ENCODE results near the gene NENF.
A peak's percentile ranks its signal among the peaks of the same experiment; 100 is the strongest.
"Not testable (repeated sequence)": the region's sequence is repeated elsewhere in the genome, so short reads cannot be mapped to it uniquely, and the experiment has no call there.

The NENF gene

DNA sequence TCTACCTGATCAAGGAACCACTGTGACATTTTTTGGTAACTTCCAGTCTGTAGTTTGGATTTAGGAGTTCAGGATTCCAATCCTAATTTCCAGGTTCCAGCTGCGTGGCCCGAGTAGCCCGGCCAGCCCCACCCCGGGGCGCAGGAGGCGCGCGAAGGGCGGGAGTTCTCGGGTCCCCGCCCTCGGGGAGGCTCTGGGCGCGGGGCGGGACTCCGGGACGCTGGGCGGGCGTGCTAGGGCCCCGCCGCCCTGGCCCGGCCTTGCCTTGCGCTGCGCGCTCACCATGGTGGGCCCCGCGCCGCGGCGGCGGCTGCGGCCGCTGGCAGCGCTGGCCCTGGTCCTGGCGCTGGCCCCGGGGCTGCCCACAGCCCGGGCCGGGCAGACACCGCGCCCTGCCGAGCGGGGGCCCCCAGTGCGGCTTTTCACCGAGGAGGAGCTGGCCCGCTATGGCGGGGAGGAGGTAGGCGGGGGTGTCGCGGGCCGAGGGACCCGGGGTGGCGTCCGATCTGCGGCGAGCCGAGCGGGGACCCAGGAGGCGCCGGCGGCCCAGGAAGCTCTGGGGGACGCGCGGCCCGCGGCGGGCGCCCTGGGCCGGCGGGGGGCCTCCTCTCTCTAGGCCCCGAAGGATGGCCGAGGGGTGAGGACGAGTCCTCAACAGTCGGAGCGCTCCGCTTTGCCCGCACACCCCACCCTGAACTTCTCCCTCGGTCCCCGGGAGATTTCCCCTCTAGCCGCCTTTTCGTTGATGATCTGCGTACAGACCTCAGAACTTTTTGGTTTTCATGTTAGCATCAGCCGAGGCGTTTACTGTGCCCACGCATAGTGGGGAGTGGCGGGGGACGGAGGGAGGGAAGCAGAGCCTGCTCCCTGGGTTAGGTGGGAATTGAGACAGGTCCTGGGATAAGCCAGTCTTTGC lies at the start of gene NENF:
Gene NENF (plus strand): TSS at position 260 of the 916 bp plus-strand sequence. CDS start 24 bp downstream, at position 284.
- Histone ChIP-seq H3K9me3 (ENCODE audit: control insufficient read depth, insufficient read depth, low read length) (no peaks in the 10 kb centered on the region), H3K27me3 (ENCODE audit: control insufficient read depth, insufficient read depth, low read length) (peaks cover 34% of the 10 kb centered on the region), H3K9ac (ENCODE audit: low read depth, low read length) (no peak within 1 kb of the TSS), H3K4me3 (ENCODE audit: low read depth, low read length) (peak within 1 kb of the TSS; percentile 73), H3K4me1 (ENCODE audit: control insufficient read depth, insufficient read depth, low read length) (peaks cover 7% of the 10 kb centered on the region), H3K36me3 (ENCODE audit: control insufficient read depth, insufficient read depth, low read length) (no peaks in the 10 kb centered on the region)

DNA sequence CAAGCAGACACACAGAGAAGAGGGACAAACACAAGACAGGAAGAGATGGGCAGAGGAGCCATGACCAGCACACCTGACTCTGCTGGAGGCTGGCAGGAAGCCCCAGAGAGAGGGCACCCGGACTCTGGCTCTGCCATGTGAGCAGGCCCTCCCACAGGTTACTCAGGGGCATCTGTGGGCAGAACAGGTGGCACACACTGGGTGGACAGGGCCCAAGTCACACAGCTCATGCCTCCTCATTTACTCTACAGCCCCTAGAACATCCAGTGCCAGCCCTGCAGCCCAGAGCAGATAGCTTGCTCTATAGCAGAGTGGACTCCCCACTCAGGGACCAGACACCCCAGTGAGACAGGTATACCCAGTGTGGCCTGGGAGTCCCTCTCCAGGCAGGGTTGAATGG lies 46.7 kb upstream of the NENF start:
- H3K27me3 ChIP-seq (ENCODE audit: control insufficient read depth, insufficient read depth, low read length), result no peaks in the 10 kb centered on the region
- no peak overlapping the region for H3K9ac ChIP-seq (ENCODE audit: low read depth, low read length)
- H3K36me3 ChIP-seq (ENCODE audit: control insufficient read depth, insufficient read depth, low read length), result peaks cover 26% of the 10 kb centered on the region
- H3K4me1 ChIP-seq (ENCODE audit: control insufficient read depth, insufficient read depth, low read length), result no peaks in the 10 kb centered on the region
- no peak overlapping the region for H3K4me3 ChIP-seq (ENCODE audit: low read depth, low read length)
- H3K9me3 ChIP-seq (ENCODE audit: control insufficient read depth, insufficient read depth, low read length), result no peaks in the 10 kb centered on the region

DNA sequence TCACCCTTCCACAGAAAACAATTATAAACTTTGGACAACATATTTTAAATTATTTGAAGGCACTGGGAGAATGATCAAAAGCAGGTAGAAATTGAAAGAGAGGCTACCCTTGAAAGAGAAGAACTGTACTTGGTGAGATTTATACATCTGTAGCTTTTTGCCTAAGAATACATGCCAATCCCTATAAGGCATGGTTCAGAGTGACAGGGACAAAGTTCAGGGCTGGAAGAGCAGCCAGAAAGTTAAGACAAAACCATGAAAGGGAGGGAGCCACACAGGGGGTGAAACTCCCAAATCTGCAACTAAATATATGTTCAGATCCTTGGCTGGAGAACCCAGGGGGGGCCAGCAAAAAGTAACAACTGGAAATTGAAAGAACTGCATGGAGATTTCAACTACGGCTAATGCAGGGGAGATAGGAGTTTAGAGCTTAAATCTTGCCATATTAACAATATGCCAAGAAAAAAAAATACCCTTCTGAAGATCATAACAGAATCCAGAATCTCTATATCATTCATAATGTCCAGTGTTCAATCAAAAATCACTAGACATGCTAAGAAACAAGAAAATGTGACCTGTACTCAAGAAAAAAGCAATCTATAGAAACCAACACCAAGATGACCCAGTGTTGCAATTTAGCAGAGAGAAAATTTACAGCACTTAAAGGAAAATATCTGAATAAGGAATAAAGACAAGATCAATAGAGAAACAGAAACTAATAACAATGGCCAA lies 43.6 kb upstream of the NENF start:
- peaks cover 26% of the 10 kb centered on the region for H3K36me3 ChIP-seq (ENCODE audit: control insufficient read depth, insufficient read depth, low read length)
- H3K4me3 ChIP-seq (ENCODE audit: low read depth, low read length), result no peak overlapping the region
- H3K9ac ChIP-seq (ENCODE audit: low read depth, low read length), result no peak overlapping the region
- no peaks in the 10 kb centered on the region for H3K27me3 ChIP-seq (ENCODE audit: control insufficient read depth, insufficient read depth, low read length)
- H3K9me3 ChIP-seq (ENCODE audit: control insufficient read depth, insufficient read depth, low read length), result no peaks in the 10 kb centered on the region
- no peaks in the 10 kb centered on the region for H3K4me1 ChIP-seq (ENCODE audit: control insufficient read depth, insufficient read depth, low read length)

DNA sequence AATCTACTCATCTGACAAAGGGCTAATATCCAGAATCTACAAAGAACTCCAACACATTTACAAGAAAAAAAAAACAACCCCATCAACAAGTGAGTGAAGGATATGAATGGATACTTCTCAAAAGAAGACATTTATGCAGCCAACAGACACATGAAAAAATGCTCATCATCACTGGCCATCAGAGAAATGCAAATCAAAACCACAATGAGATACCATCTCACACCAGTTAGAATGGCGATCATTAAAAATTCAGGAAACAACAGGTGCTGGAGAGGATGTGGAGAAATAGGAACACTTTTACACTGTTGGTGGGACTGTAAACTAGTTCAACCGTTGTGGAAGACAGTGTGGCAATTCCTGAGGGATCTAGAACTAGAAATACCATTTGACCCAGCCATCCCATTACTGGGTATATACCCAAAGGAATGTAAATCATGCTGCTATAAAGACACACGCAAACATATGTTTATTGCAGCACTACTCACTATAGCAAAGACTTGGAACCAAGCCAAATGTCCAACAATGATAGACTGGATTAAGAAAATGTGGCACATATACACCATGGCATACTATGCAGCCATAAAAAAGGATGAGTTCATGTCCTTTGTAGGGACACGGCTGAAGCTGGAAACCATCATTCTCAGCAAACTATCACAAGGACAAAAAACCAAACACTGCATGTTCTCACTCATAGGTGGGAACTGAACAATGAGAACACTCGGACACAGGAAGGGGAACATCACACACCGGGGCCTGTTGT lies 36.9 kb upstream of the NENF start:
- H3K27me3 ChIP-seq (ENCODE audit: control insufficient read depth, insufficient read depth, low read length); H3K4me1 ChIP-seq (ENCODE audit: control insufficient read depth, insufficient read depth, low read length); H3K36me3 ChIP-seq (ENCODE audit: control insufficient read depth, insufficient read depth, low read length); H3K4me3 ChIP-seq (ENCODE audit: low read depth, low read length); H3K9me3 ChIP-seq (ENCODE audit: control insufficient read depth, insufficient read depth, low read length); H3K9ac ChIP-seq (ENCODE audit: low read depth, low read length): not testable (repeated sequence)

DNA sequence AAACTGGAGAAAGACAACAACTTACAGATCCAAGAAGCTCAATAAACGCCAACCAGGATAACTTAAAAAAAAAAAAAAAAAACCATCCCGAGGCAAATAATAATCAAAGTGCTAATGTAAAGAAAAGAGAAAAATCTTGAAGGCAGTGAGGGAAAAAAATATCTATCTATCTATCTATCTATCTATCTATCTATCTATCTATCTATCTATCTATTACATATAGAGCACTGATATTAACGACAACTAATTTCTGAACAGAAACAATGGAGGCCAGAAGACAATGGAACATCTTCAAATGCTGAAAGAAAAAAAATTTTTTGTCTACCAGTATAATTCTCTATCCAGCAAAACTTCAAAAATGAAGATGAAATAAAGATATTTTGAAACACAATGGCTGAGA lies 36.1 kb upstream of the NENF start:
- H3K9ac ChIP-seq (ENCODE audit: low read depth, low read length), result no peak overlapping the region
- no peak overlapping the region for H3K4me3 ChIP-seq (ENCODE audit: low read depth, low read length)
- peaks cover 7% of the 10 kb centered on the region for H3K9me3 ChIP-seq (ENCODE audit: control insufficient read depth, insufficient read depth, low read length)
- no peaks in the 10 kb centered on the region for H3K27me3 ChIP-seq (ENCODE audit: control insufficient read depth, insufficient read depth, low read length)
- H3K4me1 ChIP-seq (ENCODE audit: control insufficient read depth, insufficient read depth, low read length), result no peaks in the 10 kb centered on the region
- no peaks in the 10 kb centered on the region for H3K36me3 ChIP-seq (ENCODE audit: control insufficient read depth, insufficient read depth, low read length)

DNA sequence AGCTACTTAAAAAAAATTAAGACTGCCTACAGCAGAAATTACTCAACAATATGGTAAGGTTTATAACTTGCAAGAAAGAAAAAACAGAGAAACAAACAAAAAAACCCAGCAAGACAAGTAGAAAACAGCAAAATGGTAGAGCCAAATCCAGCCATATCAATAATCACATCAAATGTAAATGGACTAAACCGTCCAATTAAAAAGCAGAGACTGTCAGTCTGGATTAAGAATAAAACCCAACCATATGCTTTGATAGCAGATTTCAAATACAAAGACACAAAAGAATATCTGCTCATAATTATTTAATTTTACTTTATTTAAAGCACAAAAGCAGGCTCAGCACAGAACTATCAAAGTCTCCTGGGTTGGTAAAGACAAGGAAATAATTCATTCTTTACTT lies 35.5 kb upstream of the NENF start:
- H3K4me3 ChIP-seq (ENCODE audit: low read depth, low read length), result no peak overlapping the region
- H3K4me1 ChIP-seq (ENCODE audit: control insufficient read depth, insufficient read depth, low read length), result no peaks in the 10 kb centered on the region

DNA sequence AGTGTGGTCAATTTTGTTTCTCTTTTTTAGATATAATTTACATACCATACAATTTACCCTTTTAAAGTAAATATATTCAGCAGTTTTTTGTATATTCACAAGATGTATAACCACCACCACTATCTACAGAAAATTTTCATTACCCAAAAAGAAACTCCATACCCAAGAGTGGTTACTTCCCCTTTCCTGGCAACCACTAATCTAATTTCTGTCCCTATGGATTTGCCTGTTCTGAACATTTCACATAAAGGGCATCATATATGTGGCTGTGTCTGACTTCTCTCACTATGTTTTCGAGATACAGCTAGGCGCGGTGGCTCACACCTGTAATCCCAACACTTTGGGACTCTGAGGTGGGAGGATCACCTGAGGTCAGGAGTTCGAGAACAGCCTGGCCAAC lies 31.7 kb upstream of the NENF start:
- Histone ChIP-seq H3K9me3 (ENCODE audit: control insufficient read depth, insufficient read depth, low read length) (peaks cover 7% of the 10 kb centered on the region), H3K4me3 (ENCODE audit: low read depth, low read length) (no peak overlapping the region), H3K9ac (ENCODE audit: low read depth, low read length) (no peak overlapping the region), H3K4me1 (ENCODE audit: control insufficient read depth, insufficient read depth, low read length) (no peaks in the 10 kb centered on the region), H3K36me3 (ENCODE audit: control insufficient read depth, insufficient read depth, low read length) (peaks cover 4% of the 10 kb centered on the region), H3K27me3 (ENCODE audit: control insufficient read depth, insufficient read depth, low read length) (no peaks in the 10 kb centered on the region)

More for the DNA sequence above, 35.5 kb upstream of the NENF start:
- no peaks in the 10 kb centered on the region for H3K27me3 ChIP-seq (ENCODE audit: control insufficient read depth, insufficient read depth, low read length)
- H3K9ac ChIP-seq (ENCODE audit: low read depth, low read length), result no peak overlapping the region
- no peaks in the 10 kb centered on the region for H3K36me3 ChIP-seq (ENCODE audit: control insufficient read depth, insufficient read depth, low read length)
- peaks cover 7% of the 10 kb centered on the region for H3K9me3 ChIP-seq (ENCODE audit: control insufficient read depth, insufficient read depth, low read length)

DNA sequence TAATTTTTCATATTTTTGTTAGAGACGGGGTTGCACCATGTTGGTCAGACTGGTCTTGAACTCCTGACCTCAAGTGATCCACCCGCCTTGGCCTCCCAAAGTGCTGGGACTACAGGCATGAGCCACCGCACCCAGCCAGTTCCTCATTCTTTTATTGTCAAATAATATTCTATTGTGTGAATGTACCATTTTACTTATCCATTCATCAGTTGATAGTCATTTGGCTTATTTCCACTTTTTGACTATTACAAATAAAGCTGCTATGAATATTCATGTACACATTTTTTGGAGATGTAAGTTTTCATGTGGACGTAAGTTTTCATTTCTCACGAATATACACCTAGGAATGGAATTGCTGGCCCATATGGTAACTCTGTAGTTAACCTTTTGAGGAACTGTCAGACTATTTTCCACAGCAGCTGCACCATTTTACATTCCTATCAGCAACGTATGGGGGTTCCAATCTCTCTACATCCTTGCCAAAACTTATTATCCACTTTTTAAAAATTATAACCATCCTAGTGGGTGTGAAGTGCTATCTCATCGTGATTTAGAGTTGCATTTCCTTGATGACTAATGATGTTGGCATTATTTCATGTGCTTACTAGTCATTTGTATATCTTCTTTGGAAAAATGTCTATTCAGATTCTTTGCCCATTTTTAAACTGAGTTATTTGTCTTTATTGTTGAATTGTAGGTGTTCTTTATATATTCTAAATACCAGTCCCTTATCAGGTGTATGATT lies 30.7 kb upstream of the NENF start:
- peaks cover 12% of the 10 kb centered on the region for H3K36me3 ChIP-seq (ENCODE audit: control insufficient read depth, insufficient read depth, low read length)
- H3K27me3 ChIP-seq (ENCODE audit: control insufficient read depth, insufficient read depth, low read length), result no peaks in the 10 kb centered on the region
- H3K4me3 ChIP-seq (ENCODE audit: low read depth, low read length), result no peak overlapping the region
- H3K9ac ChIP-seq (ENCODE audit: low read depth, low read length), result no peak overlapping the region
- no peaks in the 10 kb centered on the region for H3K4me1 ChIP-seq (ENCODE audit: control insufficient read depth, insufficient read depth, low read length)
- peaks cover 2% of the 10 kb centered on the region for H3K9me3 ChIP-seq (ENCODE audit: control insufficient read depth, insufficient read depth, low read length)

DNA sequence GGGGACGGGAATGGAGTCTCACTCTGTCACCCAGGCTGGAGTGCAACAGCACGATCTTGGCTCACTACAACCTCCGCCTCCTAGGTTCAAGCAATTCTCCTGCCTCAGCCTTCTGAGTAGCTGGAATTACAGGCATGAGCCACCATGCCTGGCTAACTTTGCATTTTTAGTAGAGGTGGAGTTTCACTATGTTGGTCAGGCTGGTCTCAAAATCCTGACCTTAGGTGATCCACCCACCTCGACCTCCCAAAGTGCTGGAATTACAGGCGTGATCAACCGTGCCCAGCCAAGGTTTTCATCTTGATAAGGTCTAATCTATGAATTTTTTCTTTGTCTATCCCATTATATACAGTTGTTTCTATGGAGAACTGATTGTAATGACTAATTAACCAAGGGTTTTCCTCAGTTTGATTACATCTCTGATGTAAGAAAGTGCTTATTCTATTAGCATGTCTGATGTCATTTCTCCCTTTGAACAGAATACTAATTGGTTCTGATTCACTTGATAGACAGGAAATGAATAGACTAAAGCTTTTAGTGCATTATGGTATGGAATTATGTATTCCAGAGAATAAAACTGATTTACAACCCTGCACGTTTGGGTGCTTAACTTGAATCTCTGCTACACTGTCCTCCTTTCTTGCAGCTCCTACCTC lies 29.9 kb upstream of the NENF start:
- Histone ChIP-seq H3K9me3 (ENCODE audit: control insufficient read depth, insufficient read depth, low read length) (no peaks in the 10 kb centered on the region), H3K4me3 (ENCODE audit: low read depth, low read length) (no peak overlapping the region), H3K4me1 (ENCODE audit: control insufficient read depth, insufficient read depth, low read length) (no peaks in the 10 kb centered on the region), H3K27me3 (ENCODE audit: control insufficient read depth, insufficient read depth, low read length) (no peaks in the 10 kb centered on the region), H3K36me3 (ENCODE audit: control insufficient read depth, insufficient read depth, low read length) (peaks cover 12% of the 10 kb centered on the region), H3K9ac (ENCODE audit: low read depth, low read length) (no peak overlapping the region)

DNA sequence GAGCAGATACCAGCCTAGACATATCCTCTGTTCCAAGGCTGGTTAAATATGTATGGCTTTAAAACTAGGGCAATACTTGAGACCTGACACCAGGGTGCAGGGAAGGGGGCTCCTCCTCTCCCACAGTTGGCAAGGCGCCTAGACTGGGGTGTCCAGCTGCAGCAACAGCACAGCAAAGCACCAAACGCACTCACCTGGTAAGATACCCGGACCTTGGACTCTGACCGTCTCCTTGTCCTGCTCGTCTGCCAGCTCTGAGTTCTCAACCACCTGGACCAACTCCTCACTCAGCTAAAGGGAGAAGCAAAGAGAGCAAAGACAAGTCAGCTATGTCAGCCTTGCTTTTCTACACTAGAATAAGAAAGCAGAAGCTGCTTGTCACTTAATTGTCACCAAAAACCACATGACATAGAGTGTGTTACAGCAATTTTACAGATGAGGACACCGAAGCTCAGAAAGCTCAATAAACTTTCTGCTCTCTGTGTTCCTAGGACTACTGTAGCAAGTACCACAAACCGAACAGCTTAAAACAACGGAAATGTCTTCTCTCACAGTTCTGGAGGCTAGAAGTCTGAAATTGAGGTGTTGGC lies 22.4 kb upstream of the NENF start:
- Histone ChIP-seq H3K4me3 (ENCODE audit: low read depth, low read length) (no peak overlapping the region), H3K36me3 (ENCODE audit: control insufficient read depth, insufficient read depth, low read length) (peaks cover 37% of the 10 kb centered on the region)

More for the DNA sequence above, 22.4 kb upstream of the NENF start:
- Histone ChIP-seq H3K4me1 (ENCODE audit: control insufficient read depth, insufficient read depth, low read length) (peaks cover 4% of the 10 kb centered on the region), H3K9ac (ENCODE audit: low read depth, low read length) (no peak overlapping the region), H3K9me3 (ENCODE audit: control insufficient read depth, insufficient read depth, low read length) (no peaks in the 10 kb centered on the region), H3K27me3 (ENCODE audit: control insufficient read depth, insufficient read depth, low read length) (peaks cover 7% of the 10 kb centered on the region)
